Mucosa of gallbladder (tissue), 1 donor: ENCODE results near the gene ORC3. TPM values are rescaled to one million over a fixed set of nuclear protein-coding genes. Genes with fewer than 3 reads are reported as not detected.
"Not testable (repeated sequence)": the region's sequence is repeated elsewhere in the genome, so short reads cannot be mapped to it uniquely, and the experiment has no call there.

Experiments
- DNase-seq: peaks from one replicate; pipeline ENCODE4 v3.0.0-alpha.2; 2020; ENCODE audit warnings: low spot score
- total RNA-seq: library from RNA; stranded (reverse); gene quantifications from one replicate; pipeline ENCODE4 v1.2.1, GENCODE V29; 2021
- donor health status: DM: no; HTN: no; CAD: no.

ORC3 gene
- total RNA-seq, 1 donor from 2014 or later: 15.9 TPM

DNA sequence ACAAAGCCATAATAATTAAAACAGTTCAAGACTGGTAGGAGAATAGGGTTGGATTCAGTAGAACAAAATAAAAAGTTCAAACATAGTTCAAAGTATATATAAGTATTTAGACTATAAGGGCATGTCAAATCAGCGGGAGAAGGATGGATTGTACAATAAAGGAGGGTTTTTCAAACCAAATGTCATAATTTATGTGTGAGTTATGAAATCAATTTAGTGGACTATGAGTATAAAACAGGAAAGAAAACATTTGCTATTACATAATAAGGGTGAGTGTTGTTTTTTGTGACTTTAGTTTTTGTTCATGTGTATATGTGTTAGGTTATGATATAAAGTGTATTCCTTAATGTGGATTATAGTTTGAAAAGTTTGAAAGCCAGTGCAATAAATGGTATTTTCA, 10.6 kb downstream of the ORC3 start:
- DNase-seq: no peak

- no peak for DNase-seq
Observed at GRCh38 chr6:87606199-87606598, 16.3 kb downstream of the ORC3 start.

DNA sequence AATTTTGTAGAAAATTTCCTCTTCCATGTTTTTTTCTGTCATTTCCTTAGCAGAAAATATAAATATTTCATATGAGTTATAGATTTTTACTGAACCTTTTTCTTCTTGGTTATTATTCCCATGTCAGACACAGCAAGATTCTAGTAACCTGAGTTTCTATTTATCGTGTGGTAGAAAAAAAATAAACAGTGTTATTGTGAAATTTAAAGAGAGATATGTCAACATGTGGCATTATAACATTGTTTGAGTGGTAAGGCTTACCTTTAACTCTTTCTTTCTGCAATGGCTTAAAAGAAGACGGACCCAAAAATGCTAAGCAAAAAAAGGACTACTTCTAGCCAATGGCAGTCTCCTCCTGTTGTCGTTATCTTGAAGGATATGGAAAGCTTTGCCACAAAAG, 18.9 kb downstream of the ORC3 start:
- DNase-seq: no peak

- not testable (repeated sequence) for DNase-seq
Observed at GRCh38 chr6:87613018-87613417, 23.1 kb downstream of the ORC3 start.

DNA sequence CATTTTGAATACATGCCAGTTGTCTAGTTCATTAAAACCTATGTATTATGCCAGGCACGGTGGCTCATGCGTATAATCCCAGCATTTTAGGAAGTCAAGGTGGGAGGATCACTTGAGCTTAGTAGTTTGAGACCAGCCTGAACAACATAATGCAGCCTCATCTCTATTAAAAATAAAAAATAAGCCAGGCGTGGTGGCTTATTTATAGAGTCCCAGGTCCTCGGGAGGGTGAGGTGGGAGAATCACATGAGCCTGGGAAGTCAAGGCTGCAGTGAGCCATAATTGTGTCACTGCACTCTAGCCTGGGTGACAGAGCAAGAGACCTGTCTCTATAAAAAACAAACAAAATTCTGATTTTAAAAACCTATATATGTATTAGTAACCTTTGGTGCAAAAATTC, 27.5 kb downstream of the ORC3 start:
- no peak for DNase-seq

GRCh38 chr6:87618531-87618930, 28.6 kb downstream of the ORC3 start:
- no peak for DNase-seq

GRCh38 chr6:87623248-87623647, 33.3 kb downstream of the ORC3 start:
- no peak for DNase-seq

GRCh38 chr6:87628424-87628823, 38.5 kb downstream of the ORC3 start:
- DNase-seq: no peak

DNA sequence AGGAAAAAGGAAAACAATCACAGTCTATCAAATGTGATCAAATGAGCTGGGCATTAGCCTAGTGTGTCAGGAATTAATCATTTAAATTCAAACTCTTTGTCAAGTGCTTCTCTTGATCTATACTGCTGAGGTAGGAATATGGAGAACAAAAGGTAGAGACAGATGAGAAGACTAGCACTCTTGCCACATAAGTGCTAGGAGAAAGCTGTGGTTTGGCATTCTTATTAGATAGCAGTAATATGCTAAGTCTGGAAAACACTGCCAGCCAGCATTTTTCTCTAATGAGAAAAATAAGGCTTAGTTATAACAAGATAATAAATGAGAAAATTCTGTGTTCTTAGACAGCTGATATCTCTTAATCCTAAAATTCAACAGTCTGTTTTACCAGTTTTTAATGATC, 38.9 kb downstream of the ORC3 start:
- no peak for DNase-seq

DNA sequence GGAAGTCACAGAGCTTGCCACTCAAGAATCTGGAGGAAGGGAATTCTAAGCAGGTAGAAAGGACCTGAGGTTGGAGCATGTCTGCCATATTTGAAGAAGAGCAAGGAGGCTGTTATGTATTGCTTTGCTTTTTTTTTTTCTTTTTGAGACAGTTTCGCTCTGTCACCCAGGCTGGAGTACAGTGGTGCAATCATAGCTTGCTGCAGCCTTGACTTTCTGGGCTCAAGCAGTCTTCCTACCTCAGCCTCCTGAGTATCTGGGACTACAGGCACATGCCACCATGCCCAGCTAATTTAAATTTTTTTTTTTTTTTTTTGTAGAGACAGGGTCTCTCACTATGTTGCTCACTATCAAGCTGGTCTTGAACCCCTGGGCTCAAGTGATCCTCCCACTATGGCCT, 40.8 kb downstream of the ORC3 start:
- DNase-seq: no peak

DNA sequence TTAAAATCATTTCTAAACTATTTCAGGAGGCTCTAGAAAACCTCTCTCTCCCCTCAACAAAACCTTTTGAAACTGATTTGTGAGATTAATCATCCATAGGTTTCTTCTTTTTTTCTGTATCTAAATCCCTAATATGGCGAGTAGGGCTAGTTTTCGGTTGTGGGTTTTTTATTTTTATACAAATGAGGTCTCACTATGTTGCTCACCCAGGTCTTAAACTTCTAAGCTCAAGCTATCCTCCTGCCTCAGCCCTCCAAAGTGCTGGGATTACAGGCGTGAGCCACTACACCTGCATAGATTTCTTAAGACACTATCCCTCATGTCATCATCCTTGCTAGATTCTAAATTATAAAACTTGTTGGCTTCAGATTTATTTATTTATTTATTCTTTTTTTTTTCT, 43.9 kb downstream of the ORC3 start:
- no peak for DNase-seq

- DNase-seq: no peak
Observed at GRCh38 chr6:87636315-87636714, 46.4 kb downstream of the ORC3 start.

- DNase-seq: no peak
Observed at GRCh38 chr6:87637106-87637505, 47.2 kb downstream of the ORC3 start.

DNA sequence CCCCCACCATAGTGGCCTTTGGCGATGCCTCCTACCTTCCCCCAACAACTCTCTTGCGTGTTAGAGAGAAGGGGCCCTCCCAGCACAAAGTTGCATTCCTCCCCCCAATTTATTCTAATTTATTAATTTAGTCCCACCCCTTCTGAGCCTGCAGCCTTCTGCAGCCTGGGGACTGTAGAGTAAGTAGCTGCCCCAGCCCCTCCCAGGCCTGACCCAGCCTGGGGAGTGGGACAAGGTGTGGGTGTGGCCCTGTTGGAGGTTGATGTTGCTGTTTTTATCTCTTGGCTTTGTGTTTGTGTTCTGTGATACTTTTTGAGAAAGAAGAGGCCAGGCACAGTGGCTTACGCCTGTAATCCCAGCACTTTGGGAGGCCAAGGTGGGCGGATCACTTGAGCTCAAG, 49.4 kb downstream of the ORC3 start:
- no peak for DNase-seq

GRCh38 chr6:87641065-87641692, 51.2 kb downstream of the ORC3 start:
- DNase-seq: no peak

GRCh38 chr6:87645080-87645479, 55.1 kb downstream of the ORC3 start:
- DNase-seq: no peak

DNA sequence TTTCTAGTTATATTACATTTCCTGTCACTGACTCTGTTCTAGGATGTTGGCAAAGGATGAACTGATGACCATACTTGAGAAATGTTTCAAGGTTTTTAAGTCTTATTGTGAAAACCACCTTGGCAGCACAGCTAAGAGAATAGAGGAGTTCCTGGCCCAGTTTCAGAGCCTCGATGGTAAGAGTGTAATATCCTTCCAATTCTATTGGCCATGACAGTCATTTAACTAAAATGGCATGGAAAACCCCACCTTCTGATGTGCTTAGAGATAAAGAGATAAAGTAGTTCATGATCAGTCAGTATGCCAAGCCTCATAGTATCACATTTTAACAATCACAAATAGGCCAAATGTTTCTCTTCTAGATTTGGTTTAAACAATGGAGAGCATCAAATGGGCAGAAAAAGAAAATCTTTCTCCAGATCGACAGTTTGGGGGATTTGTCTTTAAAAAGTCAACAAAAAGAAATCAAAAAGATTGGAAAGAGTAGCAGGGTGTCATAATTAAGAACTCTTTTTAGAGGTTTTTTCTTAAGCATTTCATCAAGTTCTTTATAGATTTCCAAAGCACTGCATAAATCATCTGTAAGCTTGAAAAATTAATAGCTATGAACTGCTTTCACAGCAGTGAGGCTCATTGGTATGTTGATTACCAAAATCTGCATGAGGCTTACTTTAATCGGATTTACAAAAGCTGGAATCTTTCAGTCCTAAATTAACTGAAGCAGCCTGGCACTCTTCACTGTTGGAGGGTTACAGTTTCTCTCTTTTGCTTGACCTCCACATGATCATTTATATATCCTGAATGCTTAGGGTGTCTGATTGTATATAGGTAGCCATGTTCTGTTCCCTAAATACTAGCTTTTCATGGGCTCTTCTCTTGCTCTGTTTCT, 63.4 kb downstream of the ORC3 start:
- DNase-seq: no peak

GRCh38 chr6:87654122-87654521, 64.2 kb downstream of the ORC3 start:
- no peak for DNase-seq

DNA sequence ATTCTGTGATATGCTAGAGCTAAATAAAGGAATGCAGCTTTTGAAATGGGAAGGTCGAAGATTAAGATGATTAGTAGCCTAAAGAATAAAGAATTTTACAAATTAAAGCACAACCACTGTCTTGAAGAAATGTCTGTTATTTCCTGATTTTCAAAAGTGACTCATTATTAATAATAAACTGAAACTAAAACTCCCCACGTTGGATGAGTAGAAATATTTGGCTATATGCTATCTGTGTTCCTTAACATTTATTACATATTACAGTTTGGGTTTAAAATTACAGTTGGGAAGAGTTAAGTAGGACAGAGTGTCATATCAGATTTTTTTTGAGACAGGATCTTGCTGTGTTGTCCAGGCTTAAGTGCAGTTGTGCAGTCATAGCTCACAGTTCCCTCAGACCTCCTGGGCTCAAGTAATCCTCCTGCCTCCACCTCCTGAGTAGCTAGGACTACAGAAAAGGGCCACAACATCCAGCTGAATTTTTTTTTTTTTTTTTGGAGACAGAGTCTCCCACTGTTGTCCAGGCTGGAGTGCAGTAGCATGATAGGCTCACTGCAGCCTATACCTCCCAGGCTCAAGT, 65.0 kb downstream of the ORC3 start:
- no peak for DNase-seq

- no peak for DNase-seq
Observed at GRCh38 chr6:87655824-87656223, 65.9 kb downstream of the ORC3 start.

DNA sequence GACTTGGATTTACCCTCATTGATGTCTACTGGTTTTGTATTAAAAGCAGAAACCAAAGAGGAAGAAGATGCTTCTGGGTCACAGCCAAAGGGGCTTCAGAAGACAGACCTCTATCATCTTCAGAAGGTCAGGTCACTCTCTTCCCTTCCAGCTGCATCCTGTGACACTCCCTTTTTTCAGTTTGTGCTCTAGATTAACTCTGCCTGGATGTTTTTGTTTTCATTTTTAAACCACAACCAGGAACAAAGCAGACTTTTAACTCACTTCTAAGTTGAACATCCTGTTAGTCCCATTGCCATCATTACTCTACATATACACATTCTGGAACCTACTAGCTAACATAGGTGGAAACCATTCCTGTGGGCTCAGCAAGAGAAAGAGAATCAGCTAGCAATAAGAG, 66.9 kb downstream of the ORC3 start:
- DNase-seq: no peak

GRCh38 chr6:87658516-87658915, 68.6 kb downstream of the ORC3 start:
- DNase-seq: no peak
